DMS79 treated with DMSO at 0.1 percent for 48 hours (cell line): ENCODE data around the gene AKAP14.
"Not testable (repeated sequence)": the region's sequence is repeated elsewhere in the genome, so short reads cannot be mapped to it uniquely, and the experiment has no call there.

Experiments
- DNase-seq: peaks from one replicate; lab custom pipeline; 2025; lab: John Stamatoyannopoulos, UW

Gene AKAP14

DNA sequence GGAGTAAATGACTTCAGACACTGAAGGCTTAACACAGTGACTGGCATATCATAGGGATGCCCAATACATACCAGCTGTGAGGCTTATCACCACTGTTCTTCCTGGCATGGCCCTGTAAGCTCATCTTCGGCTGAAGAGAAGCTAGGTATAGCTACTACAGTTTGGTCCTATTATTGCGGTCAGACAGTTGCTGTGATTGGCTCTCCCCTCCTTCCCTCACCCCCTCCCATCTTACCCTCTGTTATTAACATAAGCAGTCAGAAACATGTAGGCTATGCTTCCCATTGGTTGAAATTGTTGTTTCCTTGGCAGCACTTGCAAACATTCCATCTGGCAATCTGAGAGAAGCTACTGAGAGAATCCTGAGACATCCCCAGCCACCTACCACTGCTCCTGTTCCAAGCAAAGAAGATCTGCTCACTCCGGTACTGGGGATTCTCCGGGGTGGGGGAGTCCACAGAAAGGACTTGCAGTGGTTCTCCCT is at the start of gene AKAP14:
TSS of gene AKAP14 (plus strand) at position 51 of the 484 bp plus-strand sequence. CDS start 7,331 bp downstream, outside the sequence.
- no peak for DNase-seq

DNA sequence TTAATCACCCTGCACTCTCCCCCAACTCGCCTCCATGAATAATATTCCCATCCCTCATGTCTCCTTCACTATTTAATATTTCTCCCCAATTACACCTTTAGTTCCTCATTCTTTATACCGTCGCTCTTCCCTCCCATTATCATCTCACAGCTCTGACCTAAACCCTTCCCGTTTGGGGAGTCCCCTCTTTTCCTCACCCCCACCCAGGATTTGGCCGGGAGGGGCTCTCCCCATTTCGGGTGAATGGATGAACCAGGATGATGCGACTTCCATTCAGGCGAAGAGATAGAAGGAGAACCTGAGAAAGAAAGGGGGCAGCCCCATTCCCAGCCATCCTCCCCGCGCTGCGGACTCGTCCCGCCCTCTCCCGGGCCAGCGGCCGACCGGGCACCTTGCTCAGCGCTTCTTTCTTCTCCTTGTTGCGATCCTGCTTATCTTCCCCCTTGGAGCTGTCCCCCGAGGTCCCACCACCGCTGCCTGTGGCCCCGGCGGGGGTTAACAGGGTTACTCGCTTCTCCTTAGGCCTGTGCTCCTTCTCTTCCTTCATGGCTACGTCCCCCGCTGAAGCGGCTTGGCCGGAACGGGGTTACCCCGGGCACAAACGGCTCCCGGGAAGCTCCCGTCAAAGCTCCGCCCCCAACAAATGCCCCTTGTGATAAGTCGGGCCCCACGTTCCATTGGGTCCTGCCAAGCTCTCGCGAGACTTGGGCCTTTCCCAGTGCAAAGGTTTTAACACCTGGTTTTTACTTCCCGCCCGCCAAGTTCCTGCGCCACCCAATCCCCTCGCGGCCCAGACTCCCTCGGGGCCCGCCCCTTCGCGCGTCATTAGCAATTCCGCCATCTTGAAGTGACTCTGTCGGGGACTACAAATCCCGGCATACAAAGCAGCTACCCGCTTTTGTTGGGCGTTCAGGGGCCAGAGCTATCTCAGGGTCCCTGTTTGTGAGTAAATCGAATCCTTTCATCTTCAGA is 43.0 kb upstream of the AKAP14 start, which contains the start of gene UPF3B:
TSS of gene UPF3B (minus strand) at position 582 of the 972 bp plus-strand sequence. CDS start at position 547, 35 bp downstream.
- DNase-seq: peak; percentile 90

DNA sequence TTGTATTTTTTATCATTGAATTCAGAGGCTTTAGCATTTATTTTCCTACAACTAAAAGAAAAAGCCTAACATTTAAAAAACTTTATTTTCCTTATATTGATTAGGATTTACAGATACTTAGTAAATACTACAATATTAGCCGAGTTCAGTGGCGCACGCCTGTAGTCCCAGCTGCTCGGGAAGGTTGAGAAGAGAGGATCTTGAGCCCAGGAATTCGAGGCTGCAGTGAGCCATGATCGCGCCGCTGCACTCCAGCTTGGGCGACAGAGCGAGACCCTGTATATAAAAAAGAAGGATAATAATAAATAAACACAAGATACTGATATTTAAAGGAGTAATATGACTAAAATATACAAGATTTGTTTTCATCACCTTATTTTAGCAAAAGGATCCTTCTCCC is 42.2 kb upstream of the AKAP14 start:
- peak; percentile 17 for DNase-seq

- DNase-seq: peak; percentile 23
These were observed 25.0 kb upstream of the AKAP14 start for GRCh38 chrX:119870626-119871131.

- no peak for DNase-seq
These were observed 24.5 kb upstream of the AKAP14 start for GRCh38 chrX:119871245-119871598.

GRCh38 chrX:119871599-119872395 is 23.9 kb upstream of the AKAP14 start, which contains the start of the genes NDUFA1 and RNF113A:
NDUFA1 (plus strand) TSS chrX:119871832; CDS start chrX:119871912, 80 bp downstream.
RNF113A (minus strand) TSS chrX:119871733; CDS start chrX:119871613, 120 bp downstream.
- DNase-seq: peak; percentile 60

- DNase-seq: no peak
These were observed 17.0 kb upstream of the AKAP14 start for GRCh38 chrX:119878740-119879139.

- no peak for DNase-seq
These were observed 15.6 kb upstream of the AKAP14 start for GRCh38 chrX:119880076-119880475.

DNA sequence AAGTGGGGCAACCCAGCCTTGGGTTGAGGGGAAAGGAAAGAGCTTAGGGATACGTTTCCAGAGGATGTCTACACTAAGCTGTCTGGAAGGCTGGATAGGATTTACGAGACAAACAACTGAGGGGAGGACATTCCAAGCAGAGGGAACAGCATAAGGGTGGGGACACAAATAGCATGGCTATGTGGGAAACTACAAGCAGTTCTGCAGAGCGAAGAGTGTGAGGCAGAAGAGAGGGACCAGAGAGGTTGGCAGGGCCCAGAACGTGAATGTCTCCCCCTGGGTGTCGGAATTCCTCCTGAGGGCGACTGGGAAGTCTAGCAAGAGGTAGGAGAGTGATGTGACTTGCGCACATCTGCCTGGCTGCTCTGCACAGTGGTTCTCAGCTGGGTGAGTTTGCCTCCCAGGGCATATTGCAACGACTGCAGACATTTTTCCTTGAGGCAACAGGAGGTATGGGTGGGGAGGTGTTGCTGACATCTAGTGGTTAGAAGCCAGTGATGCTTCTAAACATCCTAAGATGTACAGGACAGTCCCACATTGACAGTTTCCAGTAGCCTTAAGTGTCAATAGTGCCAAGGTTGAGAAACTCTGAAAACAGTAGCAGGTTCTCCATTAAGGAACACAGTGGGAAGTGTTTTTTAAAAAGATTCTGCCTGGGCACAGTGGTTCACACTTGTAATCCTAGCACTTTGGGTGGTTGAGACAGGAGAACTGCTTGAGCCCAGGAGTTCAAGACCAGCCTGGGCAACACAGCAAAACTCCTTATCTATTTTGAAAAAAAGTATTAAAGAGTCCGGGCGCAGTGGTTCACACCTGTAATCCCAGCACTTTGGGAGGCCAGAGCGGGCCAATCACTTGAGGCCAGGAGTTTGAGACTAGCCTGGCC is 14.9 kb upstream of the AKAP14 start:
- no peak for DNase-seq

GRCh38 chrX:119885554-119886428 is 9.9 kb upstream of the AKAP14 start:
- no peak for DNase-seq

DNA sequence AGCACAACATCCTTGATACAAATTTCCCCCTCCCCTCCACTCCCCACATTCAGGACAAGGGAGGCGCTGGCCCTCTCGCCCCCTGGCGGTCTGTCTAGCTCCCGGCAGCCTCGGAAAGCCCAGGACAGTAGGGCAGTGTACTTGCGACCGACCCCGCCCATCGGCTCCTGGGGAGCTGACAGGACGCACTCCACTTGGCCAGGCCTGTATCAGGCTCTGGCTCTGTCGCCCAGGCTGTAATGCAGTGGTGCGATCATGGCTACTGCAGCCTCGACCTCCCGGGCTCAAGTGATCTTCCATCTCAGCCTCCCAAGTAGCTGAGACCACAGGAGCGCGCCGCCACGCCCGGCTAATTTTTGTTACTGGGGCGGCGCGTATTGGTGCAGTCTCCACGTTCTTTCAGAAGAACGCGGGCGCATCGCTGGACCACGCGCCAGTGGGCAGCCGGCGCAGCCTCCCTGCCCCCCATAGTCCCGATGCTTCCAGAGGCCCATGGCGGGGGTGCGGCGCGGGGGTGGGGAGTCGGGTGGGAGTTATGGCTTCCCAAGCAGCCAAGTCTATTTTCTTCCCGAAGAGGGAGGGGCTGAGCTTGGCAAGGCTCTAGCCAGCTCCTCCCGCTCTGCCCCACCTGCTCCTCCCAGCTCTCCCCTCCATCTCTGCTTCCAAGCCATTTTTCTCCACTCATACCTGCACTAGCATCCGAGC is 7.8 kb upstream of the AKAP14 start:
- DNase-seq: peak; percentile 27

DNA sequence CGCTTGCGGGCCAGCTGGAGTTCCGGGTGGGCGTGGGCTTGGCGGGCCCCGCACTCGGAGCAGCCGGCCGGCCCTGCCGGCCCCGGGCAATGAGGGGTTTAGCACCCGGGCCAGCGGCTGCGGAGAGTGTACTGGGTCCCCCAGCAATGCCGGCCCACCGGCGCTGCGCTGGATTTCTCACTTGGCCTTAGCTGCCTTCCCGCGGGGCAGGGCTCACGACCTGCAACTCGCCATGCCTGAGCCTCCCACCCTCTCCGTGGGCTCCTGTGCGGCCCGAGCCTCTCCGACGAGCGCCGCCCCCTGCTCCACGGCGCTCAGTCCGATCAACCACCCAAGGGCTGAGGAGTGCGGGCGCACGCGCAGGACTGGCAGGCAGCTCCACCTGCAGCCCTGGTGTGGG is 5.1 kb upstream of the AKAP14 start:
- DNase-seq: not testable (repeated sequence)

- not testable (repeated sequence) for DNase-seq
These were observed 3.6 kb upstream of the AKAP14 start for GRCh38 chrX:119891961-119892692.

GRCh38 chrX:119899125-119899524 is 3.4 kb downstream of the AKAP14 start:
- no peak for DNase-seq

GRCh38 chrX:119900976-119901375 is 5.3 kb downstream of the AKAP14 start:
- DNase-seq: no peak

- DNase-seq: no peak
These were observed 20.6 kb downstream of the AKAP14 start for GRCh38 chrX:119916310-119916709.

DNA sequence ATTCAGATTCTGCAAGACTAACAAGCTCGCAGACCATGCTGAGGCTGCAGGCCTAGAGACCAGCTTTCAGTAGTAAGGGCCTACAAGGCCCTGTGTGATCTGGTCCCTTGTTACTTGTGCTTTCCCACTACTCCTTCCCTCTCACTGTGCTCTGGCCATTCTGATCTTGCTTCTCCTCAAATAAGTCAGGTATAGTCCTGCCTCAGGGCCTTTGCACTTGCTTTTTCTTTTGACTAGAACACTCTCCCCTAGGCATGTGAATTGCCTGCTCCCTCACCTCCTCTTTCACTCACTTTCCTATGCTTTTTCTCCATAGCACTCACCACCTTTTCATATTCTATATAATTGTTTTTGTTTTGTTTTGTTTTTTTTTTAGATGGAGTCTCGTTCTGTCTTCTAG is 22.2 kb downstream of the AKAP14 start:
- no peak for DNase-seq

DNA sequence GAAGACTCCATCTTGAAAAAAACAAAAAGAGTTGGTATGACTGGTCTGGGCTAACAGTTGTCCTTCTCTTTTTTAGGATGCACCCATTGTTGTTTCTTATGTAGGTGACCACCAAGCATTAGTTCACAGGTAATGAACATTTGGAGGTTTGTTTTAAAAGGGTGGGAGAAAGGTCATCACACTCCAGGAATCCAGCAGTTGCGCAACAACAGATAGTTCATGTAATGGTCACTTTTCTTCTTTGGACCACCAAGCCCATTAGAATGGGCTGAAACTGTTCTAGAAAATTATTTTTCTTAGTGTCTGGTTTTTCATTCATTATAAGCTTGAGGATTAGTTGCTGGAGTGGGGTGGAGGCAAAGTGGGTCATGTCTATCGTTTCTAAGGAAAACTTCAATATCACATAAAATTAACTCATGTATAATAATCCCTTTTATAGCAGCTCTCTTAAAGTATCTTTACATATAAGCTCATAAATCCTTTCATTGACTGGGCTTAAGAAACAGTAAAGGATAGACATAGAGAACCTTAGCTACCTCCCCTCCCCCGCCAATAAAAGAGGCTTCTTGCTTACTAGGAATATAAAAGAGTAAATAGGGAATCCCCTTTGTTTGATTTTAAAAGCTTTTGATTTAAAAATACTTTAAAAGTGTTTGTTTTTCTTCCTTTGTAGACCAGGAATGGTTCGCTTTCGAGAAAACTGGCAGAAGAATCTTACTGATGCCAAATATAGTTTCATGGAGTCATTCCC is 24.3 kb downstream of the AKAP14 start:
- no peak for DNase-seq
